ENCODE data around the gene IRX3.

DNA sequence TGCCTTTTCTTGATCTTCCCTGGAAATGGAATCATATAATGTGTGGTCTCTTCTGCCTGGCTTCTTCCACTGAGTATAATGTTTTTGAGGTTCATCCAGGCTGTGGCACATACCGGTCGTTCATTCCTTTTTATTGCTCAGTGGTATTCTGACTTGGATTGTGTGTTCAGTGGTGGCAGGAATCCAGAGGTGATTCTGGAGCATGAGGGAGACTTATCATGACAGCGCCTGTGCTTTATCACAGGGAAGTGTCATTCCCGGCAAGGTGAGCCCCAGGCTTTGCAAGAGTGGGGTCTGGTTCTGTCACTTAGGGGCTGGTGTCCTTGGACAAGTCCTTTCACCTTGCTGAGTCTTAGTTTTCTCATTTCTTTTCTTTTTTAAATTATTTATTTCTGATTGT lies 53.0 kb downstream of the IRX3 start:
- no peak for TF ChIP-seq POLR2A (IDR thresholded peaks at IDR 0.05)
- TF ChIP-seq CTCF (IDR thresholded peaks at IDR 0.05) = no peak

Data from thyroid gland (tissue), 4 donors.